LHCN-M2 (cell line): ENCODE data around the gene ERC2. TPM values are rescaled to one million over a fixed set of nuclear protein-coding genes. Genes with fewer than 3 reads are reported as not detected.
"Not testable (repeated sequence)": the region's sequence is repeated elsewhere in the genome, so short reads cannot be mapped to it uniquely, and the experiment has no call there.

Experiments
- DNase-seq: peaks from one replicate; pipeline ENCODE4 v3.0.0-alpha.2; 2012; ENCODE audit warnings: low read depth
- total RNA-seq: library from RNA; depleted of rRNA; stranded (reverse); fragments of >200 nt; gene quantifications from 2 replicates; pipeline ENCODE4 v1.2.3, GENCODE V29; 2014

ERC2 gene
- total RNA-seq, 1 experiment from 2014 or later, result 0.11 TPM

DNA sequence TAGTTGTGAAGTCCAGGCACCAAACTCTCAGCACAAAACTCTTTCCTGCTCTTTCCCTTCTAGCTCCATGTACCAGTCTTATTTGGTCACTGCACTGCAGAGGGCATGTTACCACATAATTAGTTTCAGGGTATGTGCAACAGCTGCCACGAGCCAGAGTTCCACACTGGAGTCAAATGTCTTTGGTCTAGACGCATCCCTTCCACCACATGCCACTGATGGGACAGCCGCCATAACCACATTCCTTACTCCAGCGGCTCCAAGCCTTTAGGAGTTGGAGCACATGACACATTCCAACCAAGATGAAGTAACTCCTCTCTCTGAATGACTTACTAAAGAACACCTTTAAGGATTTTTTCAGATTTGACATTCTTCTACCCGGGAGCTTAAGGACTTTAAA is 153.4 kb downstream of the ERC2 start:
- DNase-seq, result peak; percentile 86

DNA sequence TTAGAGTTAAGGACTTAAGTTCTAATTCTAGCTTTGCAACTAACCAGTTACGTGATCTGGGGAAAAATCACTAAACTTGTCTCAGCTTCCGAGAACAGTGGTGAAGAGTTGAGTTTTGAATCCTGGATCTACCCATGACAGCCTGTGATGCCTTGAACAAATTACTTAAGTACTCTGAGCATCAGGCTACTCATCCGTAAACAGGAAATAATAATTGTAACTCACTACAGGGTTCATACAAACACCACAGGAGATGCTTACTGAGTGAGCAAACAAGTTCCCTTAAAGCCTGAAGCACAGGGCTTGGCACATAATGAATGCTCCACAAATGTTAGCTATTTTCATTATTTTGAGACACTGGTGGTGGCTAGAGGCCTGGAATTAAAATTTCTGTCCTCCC is 158.8 kb downstream of the ERC2 start:
- DNase-seq, result no peak

DNA sequence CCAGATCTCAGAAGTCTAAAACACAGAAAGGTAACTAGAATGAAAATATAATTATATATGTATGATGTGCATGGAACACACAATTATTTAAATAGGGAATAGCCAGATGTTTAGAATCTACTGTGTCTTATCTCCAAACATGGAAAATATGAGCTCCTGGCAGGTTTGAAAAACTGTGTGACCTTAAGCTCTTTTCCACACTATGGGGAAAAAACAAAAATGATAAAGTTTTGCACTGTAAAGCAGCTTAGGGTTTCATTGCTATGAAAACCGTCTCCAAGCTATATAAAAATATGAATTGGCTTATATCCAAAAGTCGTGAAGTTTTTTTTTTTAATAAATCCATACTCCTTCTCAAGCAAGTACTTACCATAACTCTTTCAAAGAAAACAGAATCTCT is 159.8 kb downstream of the ERC2 start:
- DNase-seq, result no peak

DNA sequence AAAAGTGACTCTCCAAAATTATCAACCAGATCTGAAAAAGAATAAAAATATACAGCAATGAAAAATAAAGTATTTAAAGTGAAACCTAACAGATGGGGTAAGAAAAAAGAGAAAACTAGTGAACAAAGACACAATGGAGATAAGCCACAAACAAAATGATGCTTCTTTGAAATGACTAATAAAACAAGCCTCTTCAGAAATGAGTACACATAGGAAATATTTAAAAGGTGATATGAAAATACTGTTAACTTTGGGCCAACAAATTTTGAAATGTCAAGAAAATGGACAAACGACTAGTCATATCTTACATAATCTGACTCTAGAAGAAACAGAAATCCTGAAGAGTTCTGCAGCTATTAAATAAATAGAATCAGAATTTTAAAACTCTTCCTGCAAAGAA is 164.2 kb downstream of the ERC2 start:
- no peak for DNase-seq

DNA sequence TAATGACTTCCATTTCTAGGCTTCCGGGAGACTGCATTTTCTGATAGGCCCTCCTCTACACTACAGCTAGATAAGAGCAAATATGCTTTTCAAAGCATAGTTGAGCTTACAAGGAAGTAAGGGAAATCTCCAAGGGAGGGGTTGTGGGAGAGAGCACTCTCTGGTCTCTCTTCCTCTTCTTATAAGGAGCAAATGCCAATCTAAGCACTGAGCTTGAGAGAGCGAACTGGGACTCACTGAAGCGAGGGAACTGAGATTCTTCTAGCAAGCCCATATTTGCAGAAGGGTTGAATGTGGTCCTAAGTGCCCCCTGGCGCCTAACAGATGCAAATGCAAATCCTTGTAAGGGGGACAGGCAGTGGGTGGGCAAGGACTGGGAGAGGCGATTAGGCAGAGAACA is 164.8 kb downstream of the ERC2 start:
- DNase-seq, result peak; percentile 34

DNA sequence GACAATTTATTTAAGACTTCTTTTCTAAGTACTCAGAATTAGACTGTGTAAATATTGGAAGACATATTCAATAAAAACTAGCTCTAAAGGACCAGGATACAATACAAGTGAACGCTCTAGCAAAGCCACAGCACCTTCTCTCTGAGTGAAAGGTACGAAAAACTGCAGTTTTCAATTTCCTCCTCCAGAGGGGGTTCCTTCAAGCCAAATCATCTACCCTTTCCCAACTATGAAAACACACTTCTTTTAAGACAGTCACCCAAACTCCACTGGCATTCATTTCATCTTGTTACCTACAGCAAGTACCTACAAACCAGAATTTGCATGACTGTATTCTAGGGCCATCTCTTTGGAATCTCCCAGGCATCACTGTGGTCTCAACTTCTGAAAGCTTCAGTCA is 165.8 kb downstream of the ERC2 start:
- no peak for DNase-seq

DNA sequence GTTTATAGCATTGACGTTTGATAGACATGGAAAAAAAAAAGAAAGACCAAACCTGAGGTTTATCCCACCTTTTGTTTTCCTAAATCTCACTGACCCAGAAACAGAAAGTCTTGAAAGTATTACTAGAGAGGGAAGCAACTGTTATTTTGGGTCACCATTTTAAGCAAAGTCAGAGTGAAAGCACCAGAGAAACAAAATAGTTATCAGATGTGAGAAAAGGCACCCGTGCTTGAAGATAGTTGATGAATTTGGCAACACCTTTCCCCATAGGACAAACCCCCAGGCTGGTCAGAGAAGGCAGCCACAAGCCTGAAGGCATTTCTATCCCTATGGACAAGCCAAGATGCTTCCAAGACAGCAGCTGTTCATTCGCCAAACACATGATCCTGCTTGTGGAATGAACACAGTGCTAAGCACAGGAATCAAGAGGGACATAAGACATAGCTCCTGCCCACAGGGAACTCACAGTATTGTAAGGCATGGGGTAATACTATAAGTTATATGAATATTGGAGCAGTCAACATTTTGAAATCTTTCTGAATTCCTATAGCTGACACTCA is 170.9 kb downstream of the ERC2 start:
- no peak for DNase-seq

DNA sequence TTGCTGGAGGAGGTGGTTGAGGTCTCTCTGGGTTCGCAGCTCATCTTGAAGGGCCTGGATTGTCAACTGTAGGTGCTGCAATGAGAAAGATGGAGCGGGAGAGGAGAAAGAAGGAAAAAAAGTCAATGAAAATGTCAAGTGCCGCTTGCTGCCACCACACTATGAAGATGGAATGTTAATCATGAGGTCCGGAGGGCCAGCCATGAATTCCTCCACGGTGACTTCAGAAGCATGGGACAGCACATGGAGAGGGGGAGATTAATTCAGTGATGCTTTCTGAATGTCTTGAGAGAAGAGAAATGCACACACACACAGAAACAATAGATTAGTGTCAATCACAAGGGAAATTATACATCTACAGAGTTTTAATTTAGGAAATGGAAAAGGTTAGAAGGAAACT is 171.9 kb downstream of the ERC2 start:
- DNase-seq, result no peak

DNA sequence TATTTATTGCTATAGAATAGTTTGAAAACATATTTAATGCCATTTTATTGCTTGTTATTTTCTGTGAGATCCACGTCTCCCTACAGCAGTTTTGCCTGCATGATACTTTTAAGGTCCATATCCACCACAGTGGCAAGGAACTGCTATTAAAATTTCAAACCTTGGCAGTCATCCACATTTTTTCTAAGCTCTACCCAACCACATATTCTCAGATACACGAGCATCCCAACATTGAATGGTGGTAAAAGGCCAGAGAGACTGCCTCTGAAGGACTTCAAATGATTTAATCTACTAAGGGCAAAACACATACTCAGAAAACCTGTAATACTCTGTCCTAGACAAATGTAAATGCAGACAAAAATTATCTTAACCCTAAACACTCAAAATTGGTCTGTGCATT is 173.1 kb downstream of the ERC2 start:
- no peak for DNase-seq

DNA sequence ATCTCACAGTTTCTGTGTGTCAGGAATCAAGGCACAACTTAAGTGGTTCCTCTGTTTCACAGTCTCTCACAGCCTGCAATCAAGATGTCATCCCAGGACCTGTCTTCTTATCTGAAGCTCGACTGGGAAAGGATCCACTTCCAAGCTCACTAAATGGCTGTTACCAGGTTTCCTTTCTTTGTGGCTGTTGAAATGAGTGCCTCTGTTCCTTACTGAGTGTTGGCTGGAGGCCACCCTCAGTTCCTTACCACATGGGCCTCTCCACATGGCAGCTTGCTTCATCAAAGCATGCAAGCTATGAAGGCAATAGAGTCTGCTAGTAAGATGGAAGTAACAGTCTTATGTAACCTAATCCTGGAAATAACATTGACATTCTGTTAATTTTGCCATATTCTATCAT is 174.0 kb downstream of the ERC2 start:
- no peak for DNase-seq

DNA sequence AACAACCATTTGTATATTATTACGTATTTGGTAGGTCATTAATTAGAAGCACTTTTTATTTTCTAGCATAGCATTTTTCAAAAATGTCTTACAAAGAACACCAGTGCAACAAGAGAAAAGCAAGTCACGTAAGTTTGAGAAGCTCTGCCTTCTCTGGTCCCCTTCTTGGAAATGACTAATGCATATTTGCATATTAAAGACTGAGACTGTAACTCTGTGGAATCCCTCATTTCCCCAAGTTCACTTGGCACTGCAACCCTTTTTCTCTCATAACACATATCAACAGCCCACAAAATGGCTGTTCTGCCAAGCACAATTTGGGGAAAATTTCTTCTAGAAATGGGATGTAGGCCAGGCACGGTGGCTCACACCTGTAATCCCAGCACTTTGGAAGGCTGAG is 176.3 kb downstream of the ERC2 start:
- DNase-seq, result no peak

DNA sequence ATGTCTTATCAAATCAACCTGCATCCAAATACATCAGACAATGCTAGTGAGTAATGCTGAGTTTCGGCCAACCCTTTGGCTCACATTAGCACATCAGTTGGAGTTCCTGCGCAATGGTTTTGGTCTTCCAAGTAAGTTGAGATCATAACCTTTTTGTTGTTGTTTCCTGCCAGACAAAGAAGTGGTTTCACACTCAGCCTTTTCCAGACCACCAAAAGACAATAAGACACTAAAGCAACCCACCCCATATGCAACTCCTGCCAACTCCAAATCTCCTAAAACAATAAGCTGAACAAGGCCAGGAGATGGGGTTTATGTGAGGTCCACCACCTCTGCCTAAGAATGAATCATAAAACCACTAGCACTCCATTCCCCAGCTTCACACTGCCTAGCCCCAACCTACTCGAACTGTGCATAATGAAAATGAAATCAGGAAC is 177.0 kb downstream of the ERC2 start:
- peak; percentile 49 for DNase-seq

DNA sequence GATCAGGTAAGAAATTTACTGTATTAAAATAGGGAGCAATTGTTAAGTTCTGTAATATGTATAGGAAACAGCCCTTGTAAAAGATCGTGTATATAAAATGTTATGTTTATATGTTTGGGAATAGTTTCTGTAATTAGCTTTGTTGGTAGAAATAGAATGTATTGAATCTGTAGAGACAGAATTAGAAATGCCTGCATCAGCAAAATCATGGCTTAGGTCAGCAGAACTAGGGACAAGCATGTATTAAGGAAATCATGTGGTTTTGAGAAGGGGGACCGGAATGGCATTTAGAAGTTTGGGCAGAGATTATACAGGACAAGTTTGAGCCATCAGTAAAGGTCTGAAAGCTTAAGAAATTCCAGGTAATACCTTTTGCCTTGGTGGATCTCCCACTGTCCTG is 177.9 kb downstream of the ERC2 start:
- no peak for DNase-seq

DNA sequence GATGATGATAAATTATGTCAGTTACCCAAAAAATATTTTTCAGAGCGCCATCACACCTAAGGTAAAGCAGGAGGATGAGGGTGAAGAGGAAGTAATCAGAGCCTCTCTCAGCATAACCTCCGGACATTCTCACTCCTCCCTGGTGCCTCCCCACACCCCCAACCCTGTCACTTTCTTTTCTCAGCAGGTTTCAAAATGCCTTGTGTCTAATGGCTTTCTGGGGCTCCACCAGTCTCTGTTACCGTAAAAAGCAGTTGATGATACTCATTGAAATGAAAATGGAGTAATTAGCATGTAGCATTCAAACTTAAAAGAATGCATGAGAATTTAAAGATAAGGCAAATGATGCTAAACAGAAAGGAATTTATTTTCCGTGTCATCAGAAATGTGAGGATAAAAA is 180.0 kb downstream of the ERC2 start:
- no peak for DNase-seq

DNA sequence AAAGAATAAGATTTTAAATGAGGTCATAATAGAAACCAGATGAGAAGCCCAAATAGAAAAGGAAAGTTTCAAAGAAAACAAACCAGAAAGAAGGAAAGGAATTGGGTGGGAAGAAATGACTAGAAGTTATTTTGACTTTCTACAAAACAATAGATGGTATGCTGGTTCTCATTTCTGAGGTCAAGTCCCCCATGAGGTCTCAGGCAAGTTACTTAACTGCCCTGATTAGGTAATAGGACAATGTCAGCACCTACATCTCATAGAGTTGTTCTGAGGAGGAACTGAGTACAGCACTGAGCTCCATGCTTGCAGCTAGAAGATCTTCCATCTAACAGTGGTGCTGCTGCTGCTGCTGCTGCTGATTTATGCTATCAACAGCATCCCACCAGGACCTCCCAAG is 185.9 kb downstream of the ERC2 start:
- DNase-seq, result no peak

DNA sequence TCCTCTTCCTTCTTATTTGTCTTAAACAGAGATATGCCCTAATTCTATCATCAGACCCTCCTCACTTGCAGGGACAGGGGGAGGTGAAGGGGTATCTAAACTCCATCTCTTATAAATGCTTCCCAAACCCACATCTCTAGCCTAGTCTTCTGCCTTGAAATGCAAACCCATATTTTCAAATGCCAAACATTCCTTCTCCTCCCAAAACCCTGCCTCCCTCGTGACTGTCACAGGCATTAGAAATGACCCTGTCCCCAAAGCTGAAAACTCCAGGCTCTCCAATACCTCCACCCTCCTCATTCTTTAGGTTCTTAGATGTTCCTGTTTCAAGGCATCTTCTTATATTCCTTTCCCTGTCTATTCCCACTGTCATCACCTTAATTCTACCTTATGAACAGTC is 191.0 kb downstream of the ERC2 start:
- DNase-seq, result no peak

DNA sequence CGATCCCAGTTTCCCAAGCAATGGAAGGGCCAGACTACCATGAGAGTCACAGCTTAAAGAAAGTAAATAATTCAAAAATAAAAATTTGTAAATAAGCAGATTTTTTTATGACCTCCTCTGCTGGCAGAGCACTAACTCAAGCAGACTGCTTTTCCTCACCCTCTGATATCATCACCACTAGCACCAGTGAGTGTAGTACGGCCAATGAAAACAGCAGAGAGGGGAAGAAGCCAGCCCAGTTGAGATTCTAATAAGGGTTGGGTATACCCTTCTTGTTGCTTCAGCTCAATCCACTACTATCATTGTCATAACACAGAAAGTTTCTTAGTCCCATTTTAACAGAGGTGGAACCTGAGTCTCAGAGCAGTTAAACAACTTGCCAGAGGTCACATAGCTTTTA is 193.1 kb downstream of the ERC2 start:
- no peak for DNase-seq

DNA sequence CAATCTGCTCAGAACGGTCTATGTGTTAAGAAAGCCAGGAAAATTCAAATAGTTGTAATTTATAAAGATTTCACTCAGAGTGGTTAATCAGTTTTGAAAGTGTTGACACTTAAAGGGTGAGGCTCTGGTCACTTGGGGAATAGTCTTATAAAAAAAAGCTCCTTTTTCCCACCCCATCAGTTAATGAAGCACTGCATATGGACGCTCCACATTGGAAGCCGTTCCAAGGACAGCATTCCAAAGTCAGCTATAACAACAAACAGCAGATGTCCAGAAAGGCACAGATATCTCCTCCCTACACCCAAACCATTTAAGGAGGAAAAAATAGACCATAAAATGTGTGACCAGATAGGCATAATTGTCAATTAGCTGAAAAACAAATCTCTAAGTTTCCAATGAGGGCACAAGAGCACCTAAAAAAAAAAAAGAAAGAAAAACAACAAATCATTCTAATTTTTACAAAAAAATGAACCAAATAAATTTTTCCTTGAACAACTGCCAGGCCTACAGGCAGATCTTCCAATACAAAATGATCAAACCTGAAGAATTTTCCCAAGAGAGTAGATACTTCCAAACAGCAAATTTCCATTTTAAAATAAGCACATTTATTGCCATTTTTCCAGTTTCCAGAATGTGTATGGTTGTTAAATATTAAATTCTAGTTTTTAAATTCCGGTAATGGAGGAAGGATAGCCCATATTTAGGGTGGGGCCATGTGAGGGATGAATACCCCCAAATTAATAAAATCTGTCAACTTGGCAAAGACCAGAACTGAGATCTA is 198.3 kb downstream of the ERC2 start:
- no peak for DNase-seq

DNA sequence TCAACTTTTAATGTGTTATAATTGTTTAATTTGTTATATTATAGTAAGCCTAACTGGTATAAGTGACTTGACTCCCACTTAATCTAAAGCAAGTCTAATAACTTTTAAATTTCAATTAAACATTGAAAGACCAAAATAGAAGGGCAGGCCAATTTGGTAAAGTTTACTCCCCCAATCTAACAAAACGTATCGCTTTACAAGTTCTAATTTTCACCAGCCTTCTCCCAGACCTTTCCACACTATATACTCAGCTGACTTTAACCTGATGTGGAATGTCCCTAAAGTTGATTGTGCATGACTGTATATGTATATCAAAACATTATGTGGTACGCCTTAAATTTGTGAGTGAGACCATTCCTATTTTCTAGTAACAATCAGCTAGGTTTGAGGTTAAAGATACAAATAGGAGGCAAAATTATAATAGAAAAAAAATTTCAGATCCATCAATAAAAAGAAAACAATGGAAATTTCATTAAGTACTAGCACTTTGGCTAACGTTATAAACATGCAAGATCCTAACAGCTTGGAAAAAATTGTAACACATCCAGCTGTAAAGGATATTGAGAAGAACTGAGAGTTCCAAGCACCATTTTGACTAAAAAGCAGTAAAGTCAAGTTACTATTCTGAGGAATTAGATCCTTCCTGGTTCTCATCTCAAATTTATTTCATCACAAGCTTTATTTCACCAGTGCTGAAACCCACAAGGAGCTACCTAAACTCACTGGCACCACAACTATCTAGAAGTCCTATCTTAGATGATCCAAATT is 199.5 kb downstream of the ERC2 start:
- DNase-seq, result no peak

DNA sequence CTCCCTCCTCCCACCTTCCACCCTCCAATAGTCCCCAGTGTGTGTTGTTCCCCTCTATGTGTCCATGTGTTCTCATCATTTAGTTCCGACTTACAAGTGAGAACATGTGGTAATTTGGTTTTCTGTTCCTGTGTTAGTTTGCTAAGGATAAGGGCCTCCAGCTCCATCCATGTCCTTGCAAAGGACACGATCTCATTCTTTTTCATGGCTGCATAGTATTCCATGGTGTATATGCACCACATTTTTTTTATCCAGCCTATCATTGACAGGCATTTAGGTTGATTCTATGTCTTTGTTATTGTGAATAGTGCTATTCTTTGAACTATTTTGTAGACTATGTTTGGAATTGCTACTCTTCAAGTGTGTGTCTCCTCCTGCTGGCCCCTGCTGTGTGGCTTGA is 206.4 kb downstream of the ERC2 start:
- not testable (repeated sequence) for DNase-seq

DNA sequence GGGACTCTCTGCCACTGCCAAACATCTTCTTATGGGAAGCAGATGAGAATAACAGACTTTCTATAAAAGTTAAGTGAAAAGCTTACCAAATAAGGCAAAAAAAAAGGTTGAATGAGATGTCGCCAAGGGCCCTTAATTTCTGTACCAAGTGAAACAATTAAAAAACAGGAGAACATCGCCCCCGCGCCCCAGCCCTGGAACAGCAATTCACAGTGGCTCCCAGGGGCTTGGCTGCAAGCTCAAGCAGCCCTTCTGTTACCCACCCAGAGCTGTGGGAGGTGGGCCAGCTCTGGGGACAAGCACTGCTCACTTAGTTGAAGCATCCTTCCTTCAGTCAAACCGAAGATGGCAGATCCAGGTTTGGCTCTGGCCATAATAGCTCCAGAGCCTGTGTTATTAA is 208.0 kb downstream of the ERC2 start:
- DNase-seq, result no peak

DNA sequence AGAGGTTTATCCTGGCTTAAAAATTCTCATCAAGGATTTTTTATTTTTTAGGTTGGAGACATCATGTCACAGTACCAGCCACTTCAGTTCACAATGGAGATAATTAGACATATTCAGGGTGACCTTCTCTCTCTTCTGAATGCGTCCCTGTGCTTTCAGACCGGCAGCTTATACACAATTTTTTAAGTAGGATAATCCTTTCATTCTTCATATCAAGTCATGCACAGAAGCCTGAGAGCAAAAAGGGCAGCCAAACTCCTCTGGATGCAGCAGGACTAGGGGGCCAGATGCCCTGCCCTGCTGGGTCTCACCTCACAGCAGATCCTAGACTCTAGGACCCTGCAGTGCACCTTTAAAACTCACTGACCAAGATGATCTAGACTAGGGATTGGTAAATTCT is 210.4 kb downstream of the ERC2 start:
- DNase-seq, result no peak

DNA sequence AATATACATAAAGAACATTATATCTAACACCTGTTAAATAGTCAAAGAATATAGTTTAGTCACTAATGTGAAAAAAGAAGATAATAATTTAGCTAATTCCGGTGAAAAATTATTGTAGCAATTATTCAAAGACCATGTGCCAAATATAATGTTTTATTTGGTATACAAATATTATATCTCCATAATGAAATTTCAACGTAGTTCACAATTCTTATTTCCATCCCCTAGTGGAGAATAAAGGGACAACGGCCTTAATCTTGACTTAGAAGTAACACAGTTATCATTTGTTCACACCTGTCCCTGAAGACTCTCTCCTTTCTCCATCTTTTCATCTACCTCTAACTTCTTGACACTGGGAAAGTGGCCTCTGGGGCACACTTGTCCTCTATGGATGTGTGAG is 213.4 kb downstream of the ERC2 start:
- no peak for DNase-seq
